AG10803 (cell line): ENCODE measurements around the gene FRMD4A.

Experiments used
- DNase-seq: peaks from one replicate; pipeline ENCODE4 v3.0.0; 2010; ENCODE audit warnings: low read depth
- H3K4me3 ChIP-seq: 2 replicates; pipeline ENCODE4 v1.5.1; 2011; ENCODE audit warnings: mild to moderate bottlenecking, low read length, control low read depth
- TF ChIP-seq, protein P1 (sequence below): conservative IDR thresholded peaks from 2 replicates; pipeline ENCODE4 v1.5.1; 2011; ENCODE audit warnings: mild to moderate bottlenecking, low read length, control low read depth, inconsistent platforms

The FRMD4A gene

GRCh38 chr10:13797164-13797563 lies 533.6 kb downstream of the FRMD4A start:
- TF ChIP-seq, protein P1, sequence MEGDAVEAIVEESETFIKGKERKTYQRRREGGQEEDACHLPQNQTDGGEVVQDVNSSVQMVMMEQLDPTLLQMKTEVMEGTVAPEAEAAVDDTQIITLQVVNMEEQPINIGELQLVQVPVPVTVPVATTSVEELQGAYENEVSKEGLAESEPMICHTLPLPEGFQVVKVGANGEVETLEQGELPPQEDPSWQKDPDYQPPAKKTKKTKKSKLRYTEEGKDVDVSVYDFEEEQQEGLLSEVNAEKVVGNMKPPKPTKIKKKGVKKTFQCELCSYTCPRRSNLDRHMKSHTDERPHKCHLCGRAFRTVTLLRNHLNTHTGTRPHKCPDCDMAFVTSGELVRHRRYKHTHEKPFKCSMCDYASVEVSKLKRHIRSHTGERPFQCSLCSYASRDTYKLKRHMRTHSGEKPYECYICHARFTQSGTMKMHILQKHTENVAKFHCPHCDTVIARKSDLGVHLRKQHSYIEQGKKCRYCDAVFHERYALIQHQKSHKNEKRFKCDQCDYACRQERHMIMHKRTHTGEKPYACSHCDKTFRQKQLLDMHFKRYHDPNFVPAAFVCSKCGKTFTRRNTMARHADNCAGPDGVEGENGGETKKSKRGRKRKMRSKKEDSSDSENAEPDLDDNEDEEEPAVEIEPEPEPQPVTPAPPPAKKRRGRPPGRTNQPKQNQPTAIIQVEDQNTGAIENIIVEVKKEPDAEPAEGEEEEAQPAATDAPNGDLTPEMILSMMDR = no peak
- H3K4me3 ChIP-seq = no peak overlapping the region
- DNase-seq = no peak

GRCh38 chr10:13795653-13796555 lies 534.8 kb downstream of the FRMD4A start:
- TF ChIP-seq, protein P1 = no peak
- H3K4me3 ChIP-seq = no peak overlapping the region
- no peak for DNase-seq

DNA sequence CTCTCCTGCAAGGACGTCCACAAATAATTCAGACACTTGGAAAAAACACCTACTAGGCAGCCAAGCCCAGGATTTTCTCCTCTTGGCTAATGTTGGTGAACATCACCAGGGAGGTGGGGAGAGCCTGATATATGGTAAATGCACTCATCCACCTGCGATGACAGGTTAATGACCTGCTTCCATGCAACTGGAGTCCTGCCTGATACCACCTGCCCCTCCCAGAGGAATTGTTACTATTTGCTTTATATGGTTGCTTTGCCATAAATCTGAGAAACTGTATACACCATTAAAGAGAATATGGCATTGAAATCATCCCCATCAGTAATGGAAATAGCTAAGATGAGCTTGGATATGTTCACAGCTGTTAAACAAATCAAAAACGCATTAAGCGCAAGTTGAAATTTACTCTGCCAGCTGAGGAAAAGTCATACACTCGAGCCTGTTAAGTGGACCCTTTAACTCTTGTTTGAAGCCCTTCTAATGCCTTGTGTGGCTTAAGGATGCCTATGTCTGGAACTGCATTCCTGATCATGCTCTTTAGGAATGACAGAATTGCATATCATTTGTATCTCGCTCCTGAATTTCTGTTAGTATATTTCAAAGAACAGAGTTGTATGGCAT lies 535.6 kb downstream of the FRMD4A start:
- DNase-seq = no peak
- no peak overlapping the region for H3K4me3 ChIP-seq
- TF ChIP-seq, protein P1 = no peak

DNA sequence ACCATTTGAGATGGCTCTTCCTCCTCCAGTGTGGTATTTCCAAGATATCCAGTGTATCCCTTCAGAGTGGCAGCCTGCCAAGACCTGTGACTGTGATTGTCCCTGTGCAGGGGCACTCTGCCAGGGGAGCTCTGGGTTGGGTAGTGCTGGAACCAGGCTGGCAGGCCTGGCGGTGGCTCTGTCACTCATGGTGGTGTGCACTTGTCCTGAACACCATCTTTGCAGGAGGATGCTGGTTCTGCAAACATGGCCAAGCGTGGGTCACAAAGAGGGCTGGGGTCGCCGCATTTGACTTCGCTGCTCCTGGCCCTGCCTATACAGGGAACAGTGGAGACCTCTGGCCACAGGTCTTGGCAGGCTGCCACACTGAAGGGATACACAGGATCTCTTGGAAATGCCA lies 538.7 kb downstream of the FRMD4A start:
- DNase-seq = no peak
- no peak overlapping the region for H3K4me3 ChIP-seq
- TF ChIP-seq, protein P1 = no peak

- TF ChIP-seq, protein P1 = no peak
- DNase-seq = no peak
- H3K4me3 ChIP-seq = no peak overlapping the region
Observed at GRCh38 chr10:13791483-13791882, 539.2 kb downstream of the FRMD4A start.

- TF ChIP-seq, protein P1 = no peak
- H3K4me3 ChIP-seq = no peak overlapping the region
- DNase-seq = no peak
Observed at GRCh38 chr10:13790196-13790595, 540.5 kb downstream of the FRMD4A start.

GRCh38 chr10:13789448-13789829 lies 541.3 kb downstream of the FRMD4A start:
- no peak overlapping the region for H3K4me3 ChIP-seq
- TF ChIP-seq, protein P1 = no peak
- no peak for DNase-seq
